CD8-positive, alpha-beta memory T cell (primary cell): ENCODE results near the gene TNFAIP8L1. TPM values are rescaled to one million over a fixed set of nuclear protein-coding genes. Genes with fewer than 3 reads are reported as not detected.

Experiments used
- CTCF ChIA-PET: fragments of 350-600 bp; sonication (Branson Sonifier 250); formaldehyde crosslinking; loops from one replicate; lab custom pipeline; 2021; ENCODE audit warnings: antibody characterized with exemption; lab: Charles Lee
- POLR2A ChIA-PET: fragments of 350-600 bp; sonication (Branson Sonifier 250); formaldehyde crosslinking; loops from one replicate; lab custom pipeline; 2021; ENCODE audit warnings: antibody characterized with exemption; lab: Charles Lee
- DNase-seq, 5 donors: peaks; one replicate each; pipeline versions ENCODE4 v3.0.0 to v3.0.0-alpha.2; 2020 to 2022; ENCODE audit warnings: mixed read lengths in 1 of 5
- H3K27ac ChIP-seq: one replicate; pipeline ENCODE4 v1.7.0; 2013; ENCODE audit warnings: low read depth, mild to moderate bottlenecking, low read length, moderate library complexity
- H3K27me3 ChIP-seq: 2 replicates; pipeline ENCODE4 v1.7.0; 2013; ENCODE audit warnings: low read length, mild to moderate bottlenecking; ENCODE audit not compliant: insufficient read depth, poor library complexity, severe bottlenecking
- H3K36me3 ChIP-seq: 2 replicates; pipeline ENCODE4 v1.7.0; 2013; ENCODE audit warnings: mild to moderate bottlenecking, low read length, moderate library complexity; ENCODE audit not compliant: insufficient read depth
- H3K4me1 ChIP-seq: 2 replicates; pipeline ENCODE4 v1.7.0; 2013; ENCODE audit warnings: mild to moderate bottlenecking, low read length, moderate library complexity; ENCODE audit not compliant: insufficient read depth
- H3K4me3 ChIP-seq: 2 replicates; pipeline ENCODE4 v1.7.0; 2013; ENCODE audit warnings: mild to moderate bottlenecking, low read length
- H3K9me3 ChIP-seq: 2 replicates; pipeline ENCODE4 v1.7.0; 2013; ENCODE audit warnings: mild to moderate bottlenecking, low read length
- H3K27ac Mint-ChIP-seq, 8 donors: one replicate each; pipeline ENCODE4 v1.8.0; 2020 to 2021; ENCODE audit warnings: mixed read lengths in 8 of 8, mild to moderate bottlenecking in 6 of 8, inconsistent platforms in 3 of 8, moderate library complexity in 3 of 8
- H3K27me3 Mint-ChIP-seq, 2 donors: one replicate each; pipeline ENCODE4 v1.8.0; 2020 to 2021; ENCODE audit warnings: mixed read lengths in 2 of 2, mild to moderate bottlenecking in 1 of 2, moderate library complexity in 1 of 2
- H3K36me3 Mint-ChIP-seq, 3 donors: one replicate each; pipeline ENCODE4 v1.8.0; 2020 to 2021; ENCODE audit warnings: mixed read lengths in 3 of 3, inconsistent platforms in 1 of 3, mild to moderate bottlenecking in 1 of 3
- H3K4me1 Mint-ChIP-seq, 3 donors: one replicate each; pipeline ENCODE4 v1.8.0; 2020 to 2021; ENCODE audit warnings: mixed read lengths in 3 of 3, inconsistent platforms in 1 of 3, mild to moderate bottlenecking in 1 of 3
- H3K4me3 Mint-ChIP-seq, 7 donors: one replicate each; pipeline ENCODE4 v1.8.0; 2020 to 2021; ENCODE audit warnings: mixed read lengths in 7 of 7, mild to moderate bottlenecking in 6 of 7, moderate library complexity in 4 of 7, inconsistent platforms in 2 of 7
- H3K9me3 Mint-ChIP-seq, 5 donors: one replicate each; pipeline ENCODE4 v1.8.0; 2020 to 2022; ENCODE audit warnings: mixed read lengths in 5 of 5, mild to moderate bottlenecking in 3 of 5, moderate library complexity in 2 of 5, inconsistent platforms in 1 of 5
- polyA plus RNA-seq: library from polyadenylated mRNA; unstranded; fragments of 300-500 nt; fragmentation: Illumina TruSeq; gene quantifications from one replicate; pipeline ENCODE4 v1.2.3, GENCODE V29; 2021
- total RNA-seq, 2 experiments: library from RNA; stranded (reverse); gene quantifications; one replicate each; pipeline ENCODE4 v1.2.3, GENCODE V29; 2021

Gene TNFAIP8L1
- total and polyA plus RNA-seq, 3 experiments from 2014 or later = 9.0 to 10.0 (median 9.6) TPM

GRCh38 chr19:4695224-4695731 lies 56.0 kb downstream of the TNFAIP8L1 start:
- Histone ChIP-seq H3K4me1 (no peaks in the 10 kb centered on the region), H3K36me3 (peaks cover 46% of the 10 kb centered on the region), H3K4me3 (no peak overlapping the region), H3K9me3 (no peaks in the 10 kb centered on the region), H3K27ac (no peak overlapping the region), H3K27me3 (no peaks in the 10 kb centered on the region)
- no peak for DNase-seq
- no peaks in the 10 kb centered on the region for H3K27me3 Mint-ChIP-seq
- H3K4me3 Mint-ChIP-seq = no peak overlapping the region
- no peaks in the 10 kb centered on the region for H3K4me1 Mint-ChIP-seq
- H3K9me3 Mint-ChIP-seq = no peaks in the 10 kb centered on the region
- H3K27ac Mint-ChIP-seq = no peak overlapping the region
- ChIA-PET CTCF (interaction anchor here (1.4 kb wide), 1 partner anchor 59 kb away, joined by 5 read pairs; no protein-coding TSS in a partner anchor), POLR2A (interaction anchor here (0.6 kb wide), 1 partner anchor 708 kb away, joined by 4 read pairs; no protein-coding TSS in a partner anchor)
- peaks cover 3 to 88% (median 17%) of the 10 kb centered on the region in 3 donors for H3K36me3 Mint-ChIP-seq

DNA sequence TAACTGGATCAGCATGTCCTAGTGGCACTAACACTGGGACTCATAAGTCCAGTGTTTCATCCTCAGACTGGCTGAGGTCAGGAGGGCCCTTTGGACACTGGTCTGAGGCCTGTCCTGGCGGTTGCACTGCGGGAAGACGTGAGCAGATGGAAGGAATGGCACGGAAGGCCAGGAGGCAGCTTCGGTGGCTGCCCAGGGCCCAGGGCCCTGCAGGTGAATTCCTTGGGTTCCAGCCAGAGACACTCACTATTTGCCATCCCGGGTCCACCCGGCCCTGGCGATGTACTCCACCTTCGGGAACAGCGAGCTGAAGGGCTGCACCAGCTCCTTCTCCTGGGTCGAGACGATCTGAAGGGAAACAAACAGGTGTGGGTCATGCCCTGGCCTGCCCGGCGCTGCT lies 58.0 kb downstream of the TNFAIP8L1 start:
- Mint-ChIP-seq H3K4me3 (no peak overlapping the region), H3K27ac (peak overlapping the region in 1 of 8 donors; percentile 24), H3K36me3 (peaks cover 3 to 93% (median 15%) of the 10 kb centered on the region in 3 donors), H3K9me3 (no peaks in the 10 kb centered on the region), H3K27me3 (no peaks in the 10 kb centered on the region), H3K4me1 (no peaks in the 10 kb centered on the region)
- no peak for DNase-seq
- Histone ChIP-seq H3K4me3 (no peak overlapping the region), H3K36me3 (peaks cover 51% of the 10 kb centered on the region), H3K27me3 (no peaks in the 10 kb centered on the region), H3K9me3 (no peaks in the 10 kb centered on the region), H3K4me1 (no peaks in the 10 kb centered on the region), H3K27ac (no peak overlapping the region)
- CTCF ChIA-PET = no interaction called here
- POLR2A ChIA-PET = no interaction called here

DNA sequence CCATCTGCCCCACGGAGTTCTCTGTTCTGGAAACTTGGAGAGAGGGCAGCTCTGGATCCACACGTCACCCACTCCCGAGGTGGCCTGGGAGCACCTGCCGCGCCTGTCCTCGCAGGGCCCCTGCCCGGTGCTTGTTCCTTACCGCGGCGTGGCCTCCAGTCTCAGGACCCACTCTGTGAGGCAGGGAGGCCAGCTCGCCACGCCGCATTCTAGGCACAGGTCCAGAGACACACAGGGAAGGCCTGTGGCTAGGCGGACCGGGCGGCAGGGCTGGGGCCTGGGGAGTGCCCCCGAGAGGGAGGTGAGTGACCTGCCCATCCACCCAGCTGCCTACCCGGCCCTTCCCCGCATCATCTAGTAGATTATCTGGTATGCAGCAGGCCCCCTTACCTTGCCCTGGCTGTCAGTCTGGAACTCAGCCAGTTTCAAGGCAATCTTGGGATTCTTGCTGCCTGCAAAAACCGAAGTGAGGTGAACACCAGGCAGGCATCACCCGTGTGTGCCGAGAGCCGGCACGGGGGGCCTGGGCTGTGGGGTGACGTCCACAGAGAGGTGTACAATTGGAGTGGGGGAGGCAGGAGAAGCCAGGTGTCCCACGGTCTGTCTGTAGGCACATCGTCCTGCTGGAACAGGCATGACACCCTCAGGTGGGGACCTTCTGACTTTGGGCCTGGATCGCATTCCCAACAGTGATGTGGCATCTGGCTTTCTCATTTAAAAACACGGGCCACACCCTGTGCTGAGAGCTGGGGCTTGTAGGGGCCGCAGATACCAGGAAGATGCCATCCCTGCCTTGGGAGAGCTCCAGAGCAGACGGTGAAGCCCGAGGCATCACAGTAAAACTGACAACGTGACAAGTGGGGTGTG lies 60.7 kb downstream of the TNFAIP8L1 start:
- Histone ChIP-seq H3K4me3 (no peak overlapping the region), H3K9me3 (no peaks in the 10 kb centered on the region), H3K4me1 (no peaks in the 10 kb centered on the region), H3K27ac (no peak overlapping the region), H3K27me3 (no peaks in the 10 kb centered on the region), H3K36me3 (peaks cover 29% of the 10 kb centered on the region)
- no peaks in the 10 kb centered on the region for H3K27me3 Mint-ChIP-seq
- peaks cover 0 to 88% (median 9%) of the 10 kb centered on the region in 3 donors for H3K36me3 Mint-ChIP-seq
- no peaks in the 10 kb centered on the region for H3K4me1 Mint-ChIP-seq
- H3K27ac Mint-ChIP-seq = no peak overlapping the region
- no peak overlapping the region for H3K4me3 Mint-ChIP-seq
- H3K9me3 Mint-ChIP-seq = no peaks in the 10 kb centered on the region
- POLR2A ChIA-PET = no interaction called here
- no peak for DNase-seq
- CTCF ChIA-PET = no interaction called here

- CTCF ChIA-PET = no interaction called here
- Histone ChIP-seq H3K9me3 (no peaks in the 10 kb centered on the region), H3K27me3 (no peaks in the 10 kb centered on the region), H3K4me1 (no peaks in the 10 kb centered on the region), H3K4me3 (no peak overlapping the region), H3K36me3 (peaks cover 29% of the 10 kb centered on the region), H3K27ac (no peak overlapping the region)
- peaks cover 0 to 87% (median 9%) of the 10 kb centered on the region in 3 donors for H3K36me3 Mint-ChIP-seq
- no peaks in the 10 kb centered on the region for H3K9me3 Mint-ChIP-seq
- H3K4me1 Mint-ChIP-seq = no peaks in the 10 kb centered on the region
- no peak overlapping the region for H3K27ac Mint-ChIP-seq
- no peak overlapping the region for H3K4me3 Mint-ChIP-seq
- POLR2A ChIA-PET = no interaction called here
- no peaks in the 10 kb centered on the region for H3K27me3 Mint-ChIP-seq
- DNase-seq = no peak
These were observed 61.3 kb downstream of the TNFAIP8L1 start for GRCh38 chr19:4700693-4700970.

DNA sequence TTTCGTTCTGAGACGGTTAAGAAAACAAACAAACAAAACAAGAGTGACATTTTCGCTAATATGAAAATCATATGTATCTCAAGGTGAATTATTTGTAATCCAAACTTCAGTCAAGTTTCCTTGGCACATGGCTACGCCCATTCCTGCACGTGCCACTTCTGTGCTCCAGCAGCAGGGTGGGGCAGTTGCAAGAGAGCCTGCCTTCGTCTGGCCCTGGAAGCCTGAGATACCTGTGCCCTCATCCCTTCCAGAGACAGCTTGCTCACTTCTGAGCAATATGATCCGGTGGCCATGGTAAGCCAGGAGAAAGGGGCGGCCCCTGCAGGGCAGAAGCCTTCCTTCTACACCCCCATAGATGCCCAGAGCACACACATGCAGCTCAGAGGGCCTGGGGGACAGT lies 62.2 kb downstream of the TNFAIP8L1 start:
- CTCF ChIA-PET = no interaction called here
- no peaks in the 10 kb centered on the region for H3K4me1 Mint-ChIP-seq
- H3K4me3 Mint-ChIP-seq = no peak overlapping the region
- H3K27ac Mint-ChIP-seq = no peak overlapping the region
- peaks cover 0 to 84% (median 9%) of the 10 kb centered on the region in 3 donors for H3K36me3 Mint-ChIP-seq
- POLR2A ChIA-PET = no interaction called here
- no peaks in the 10 kb centered on the region for H3K27me3 Mint-ChIP-seq
- no peaks in the 10 kb centered on the region for H3K9me3 Mint-ChIP-seq
- H3K27ac ChIP-seq = no peak overlapping the region
- DNase-seq = no peak
- no peak overlapping the region for H3K4me3 ChIP-seq
- H3K4me1 ChIP-seq = no peaks in the 10 kb centered on the region
- H3K36me3 ChIP-seq = peaks cover 25% of the 10 kb centered on the region
- no peaks in the 10 kb centered on the region for H3K9me3 ChIP-seq
- no peaks in the 10 kb centered on the region for H3K27me3 ChIP-seq

- peaks cover 0 to 78% (median 12%) of the 10 kb centered on the region in 3 donors for H3K36me3 Mint-ChIP-seq
- H3K4me1 Mint-ChIP-seq = peaks cover 0 to 2% (median 0%) of the 10 kb centered on the region in 3 donors
- H3K27ac Mint-ChIP-seq = no peak overlapping the region
- H3K27me3 ChIP-seq = no peaks in the 10 kb centered on the region
- CTCF ChIA-PET = no interaction called here
- H3K4me3 Mint-ChIP-seq = no peak overlapping the region
- H3K4me1 ChIP-seq = no peaks in the 10 kb centered on the region
- no peak overlapping the region for H3K27ac ChIP-seq
- H3K9me3 Mint-ChIP-seq = no peaks in the 10 kb centered on the region
- no peaks in the 10 kb centered on the region for H3K9me3 ChIP-seq
- no peak overlapping the region for H3K4me3 ChIP-seq
- POLR2A ChIA-PET = no interaction called here
- no peak for DNase-seq
- H3K36me3 ChIP-seq = peaks cover 16% of the 10 kb centered on the region
- H3K27me3 Mint-ChIP-seq = no peaks in the 10 kb centered on the region
These were observed 63.4 kb downstream of the TNFAIP8L1 start for GRCh38 chr19:4702764-4703163.

- POLR2A ChIA-PET = no interaction called here
These were observed 64.5 kb downstream of the TNFAIP8L1 start for GRCh38 chr19:4703671-4704316.

GRCh38 chr19:4704317-4704673 lies 65.0 kb downstream of the TNFAIP8L1 start:
- peaks cover 5 to 10% (median 9%) of the 10 kb centered on the region in 3 donors for H3K4me1 Mint-ChIP-seq
- ChIA-PET POLR2A (no interaction called here), CTCF (no interaction called here)
- H3K36me3 Mint-ChIP-seq = peaks cover 0 to 78% (median 14%) of the 10 kb centered on the region in 3 donors
- H3K36me3 ChIP-seq = peaks cover 16% of the 10 kb centered on the region
- H3K4me1 ChIP-seq = no peaks in the 10 kb centered on the region
- H3K4me3 Mint-ChIP-seq = no peak overlapping the region
- H3K27ac Mint-ChIP-seq = no peak overlapping the region
- no peaks in the 10 kb centered on the region for H3K9me3 Mint-ChIP-seq
- H3K27me3 ChIP-seq = no peaks in the 10 kb centered on the region
- H3K27ac ChIP-seq = no peak overlapping the region
- H3K9me3 ChIP-seq = no peaks in the 10 kb centered on the region
- no peaks in the 10 kb centered on the region for H3K27me3 Mint-ChIP-seq
- no peak overlapping the region for H3K4me3 ChIP-seq
- DNase-seq = no peak

More at GRCh38 chr19:4703671-4704316, 64.5 kb downstream of the TNFAIP8L1 start:
- Mint-ChIP-seq H3K4me1 (peaks cover 2 to 6% (median 5%) of the 10 kb centered on the region in 3 donors), H3K27me3 (no peaks in the 10 kb centered on the region), H3K9me3 (no peaks in the 10 kb centered on the region), H3K36me3 (peaks cover 0 to 77% (median 12%) of the 10 kb centered on the region in 3 donors), H3K27ac (no peak overlapping the region), H3K4me3 (peak overlapping the region in 1 of 7 donors; percentile 59)
- peaks cover 16% of the 10 kb centered on the region for H3K36me3 ChIP-seq
- CTCF ChIA-PET = no interaction called here
- H3K4me3 ChIP-seq = no peak overlapping the region
- H3K4me1 ChIP-seq = no peaks in the 10 kb centered on the region
- H3K27me3 ChIP-seq = no peaks in the 10 kb centered on the region
- DNase-seq = no peak
- no peak overlapping the region for H3K27ac ChIP-seq
- no peaks in the 10 kb centered on the region for H3K9me3 ChIP-seq
